ENCODE measurements around the gene DGKD.
A peak's percentile ranks its signal among the peaks of the same experiment; 100 is the strongest.

The DGKD gene

DNA sequence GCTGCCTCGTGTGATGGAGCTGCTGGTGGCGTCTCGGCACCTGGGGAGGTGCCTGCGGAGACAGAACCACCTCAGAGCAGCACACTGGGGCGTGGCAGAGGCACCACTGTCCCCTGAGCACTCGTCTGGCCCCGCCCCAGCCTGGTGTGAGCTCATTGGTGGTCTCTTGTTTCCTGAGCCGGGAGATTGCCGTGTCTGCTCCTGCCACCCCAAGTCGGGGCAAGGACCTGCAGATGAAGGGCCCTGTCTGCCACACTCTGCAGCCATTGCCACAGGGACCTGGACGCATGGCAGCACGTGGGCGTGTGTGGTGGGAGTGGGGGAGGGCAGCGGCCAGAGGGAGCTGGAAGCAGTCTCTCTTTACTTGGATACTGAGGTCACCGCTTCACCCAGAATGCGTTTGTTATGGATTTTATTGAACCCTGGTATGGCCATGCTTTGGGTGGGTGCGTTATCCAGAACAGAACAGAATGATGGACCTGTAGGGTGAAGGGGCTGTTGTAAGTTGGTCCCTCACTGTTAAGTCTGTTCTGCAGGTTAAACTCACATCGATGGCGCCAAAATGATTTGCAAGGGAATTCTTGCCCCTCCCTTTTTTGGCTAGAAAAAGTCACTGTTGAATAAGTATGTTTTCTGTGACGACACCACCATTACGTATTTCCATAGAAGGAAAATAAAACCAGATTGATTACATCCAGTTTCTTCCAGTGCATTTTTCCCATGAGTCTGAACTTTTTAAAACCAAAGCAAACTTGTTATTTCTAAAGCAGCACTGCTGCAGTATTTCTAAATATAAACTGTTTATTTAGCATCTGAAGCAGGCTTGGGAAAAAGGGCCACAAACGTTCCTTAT is 120.2 kb downstream of the DGKD start:
- no peak overlapping the region for H3K4me3 ChIP-seq (ENCODE audit: control insufficient read depth, low read depth, low read length)
- TF ChIP-seq CTCF (conservative IDR thresholded peaks at IDR 0.05; ENCODE audit: control insufficient read depth, insufficient read depth, low read depth, low read length), result no peak
- DNase-seq (ENCODE audit: low read depth), result peak; percentile 17

DNA sequence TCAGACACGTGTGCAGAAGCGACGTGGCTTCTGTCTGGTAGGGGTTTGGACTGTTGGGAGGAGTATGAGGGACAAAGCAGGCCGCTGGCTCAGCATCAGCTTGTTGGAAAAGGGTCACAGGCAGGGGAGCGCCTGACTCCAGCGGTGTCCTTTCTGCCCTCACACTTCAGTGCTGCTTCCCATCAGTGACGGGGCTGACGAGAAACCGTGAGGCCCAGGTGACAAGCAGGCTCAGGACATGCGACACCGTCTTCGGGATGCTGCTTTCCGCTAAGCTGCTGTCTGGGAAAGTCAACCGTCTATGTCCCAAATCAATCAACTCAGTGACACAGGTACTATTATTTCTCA is 121.7 kb downstream of the DGKD start:
- no peak for TF ChIP-seq CTCF (conservative IDR thresholded peaks at IDR 0.05; ENCODE audit: control insufficient read depth, insufficient read depth, low read depth, low read length)
- H3K4me3 ChIP-seq (ENCODE audit: control insufficient read depth, low read depth, low read length), result no peak overlapping the region
- no peak for DNase-seq (ENCODE audit: low read depth)

- no peak for TF ChIP-seq CTCF (conservative IDR thresholded peaks at IDR 0.05; ENCODE audit: control insufficient read depth, insufficient read depth, low read depth, low read length)
- DNase-seq (ENCODE audit: low read depth), result no peak
- H3K4me3 ChIP-seq (ENCODE audit: control insufficient read depth, low read depth, low read length), result no peak overlapping the region
These were observed 122.6 kb downstream of the DGKD start for GRCh38 chr2:233476651-233477547.

- no peak for DNase-seq (ENCODE audit: low read depth)
- no peak for TF ChIP-seq CTCF (conservative IDR thresholded peaks at IDR 0.05; ENCODE audit: control insufficient read depth, insufficient read depth, low read depth, low read length)
- H3K4me3 ChIP-seq (ENCODE audit: control insufficient read depth, low read depth, low read length), result no peak overlapping the region
These were observed 123.5 kb downstream of the DGKD start for GRCh38 chr2:233477548-233478433.

DNA sequence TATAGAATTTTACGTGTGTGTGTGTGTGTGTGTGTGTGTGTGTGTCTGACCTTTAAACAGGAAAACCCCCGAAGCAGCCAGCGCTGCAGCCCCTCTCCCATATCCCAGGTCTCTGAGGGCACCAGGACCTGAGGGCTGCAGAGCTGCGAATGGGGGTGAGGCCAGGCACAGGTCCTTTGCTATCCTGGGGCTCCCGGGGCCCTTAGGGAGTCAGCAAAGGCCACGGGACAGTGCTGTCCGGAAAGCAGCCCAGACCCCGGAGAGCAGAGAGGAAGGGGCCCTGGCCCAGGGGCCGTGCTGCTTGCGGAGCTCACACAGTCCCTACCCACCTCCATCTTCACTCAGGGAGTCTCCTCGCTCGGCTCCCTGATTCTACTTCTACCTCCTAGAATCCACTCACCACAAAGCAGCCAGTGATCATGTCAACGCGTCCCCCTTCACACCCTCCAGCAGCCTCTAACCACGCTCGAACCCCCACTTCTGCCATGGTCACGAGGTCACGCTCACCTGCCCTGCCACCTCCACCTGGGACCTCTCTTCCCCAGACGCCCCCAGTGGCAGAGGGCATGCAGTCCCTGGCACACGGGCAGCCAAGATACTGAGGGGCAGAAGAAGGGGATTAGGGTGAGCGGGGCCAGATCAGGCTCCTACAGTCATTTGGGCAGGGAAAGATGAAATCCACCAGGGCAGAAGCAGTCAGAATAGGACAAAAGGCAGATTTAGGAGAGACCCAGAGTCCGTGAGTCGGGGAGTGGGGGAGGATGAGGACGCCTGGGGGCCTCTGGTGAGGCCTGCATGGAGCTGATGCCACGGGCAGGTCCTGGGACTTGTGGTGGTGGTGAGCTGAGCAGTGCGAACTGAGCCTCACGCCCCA is 125.6 kb downstream of the DGKD start:
- DNase-seq (ENCODE audit: low read depth), result no peak
- no peak for TF ChIP-seq CTCF (conservative IDR thresholded peaks at IDR 0.05; ENCODE audit: control insufficient read depth, insufficient read depth, low read depth, low read length)
- H3K4me3 ChIP-seq (ENCODE audit: control insufficient read depth, low read depth, low read length), result no peak overlapping the region
